Measurements from ENCODE around the gene KCNE1. TPM values are rescaled to one million over a fixed set of nuclear protein-coding genes. Genes with fewer than 3 reads are reported as not detected.

The KCNE1 gene
- total RNA-seq, 1 experiment from 2014 or later = 0.28 TPM

DNA sequence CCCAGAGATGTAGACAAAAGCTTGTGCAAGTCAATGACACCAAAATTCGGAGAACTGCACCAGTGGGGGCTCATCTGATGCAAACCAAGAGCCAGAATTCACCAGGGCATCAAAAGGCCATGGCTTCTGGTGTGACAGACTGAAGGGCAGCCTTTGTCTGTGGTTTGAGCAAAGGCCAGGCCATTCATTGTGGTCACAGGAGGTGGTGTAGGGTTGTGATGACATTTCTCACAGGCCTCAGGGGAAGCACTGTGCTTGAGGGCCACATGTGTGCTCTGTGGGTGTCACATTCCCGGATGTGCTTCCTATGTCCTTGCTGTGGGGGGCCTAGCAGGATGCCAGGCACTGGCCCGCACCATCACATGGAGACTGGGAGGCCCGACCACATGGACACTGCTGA lies 22.5 kb upstream of the KCNE1 start:
- Mint-ChIP-seq H3K9me3 (ENCODE audit: low read depth, unreplicated experiment) (no peaks in the 10 kb centered on the region), H3K36me3 (ENCODE audit: insufficient read depth, unreplicated experiment) (no peaks in the 10 kb centered on the region), H3K27ac (ENCODE audit: unreplicated experiment) (peak overlapping the region; percentile 68), H3K27me3 (ENCODE audit: unreplicated experiment) (no peaks in the 10 kb centered on the region), H3K4me3 (ENCODE audit: low read depth, unreplicated experiment) (no peak overlapping the region), H3K4me1 (ENCODE audit: low read depth, unreplicated experiment) (peaks cover 18% of the 10 kb centered on the region)
- TF ChIP-seq, protein P1, sequence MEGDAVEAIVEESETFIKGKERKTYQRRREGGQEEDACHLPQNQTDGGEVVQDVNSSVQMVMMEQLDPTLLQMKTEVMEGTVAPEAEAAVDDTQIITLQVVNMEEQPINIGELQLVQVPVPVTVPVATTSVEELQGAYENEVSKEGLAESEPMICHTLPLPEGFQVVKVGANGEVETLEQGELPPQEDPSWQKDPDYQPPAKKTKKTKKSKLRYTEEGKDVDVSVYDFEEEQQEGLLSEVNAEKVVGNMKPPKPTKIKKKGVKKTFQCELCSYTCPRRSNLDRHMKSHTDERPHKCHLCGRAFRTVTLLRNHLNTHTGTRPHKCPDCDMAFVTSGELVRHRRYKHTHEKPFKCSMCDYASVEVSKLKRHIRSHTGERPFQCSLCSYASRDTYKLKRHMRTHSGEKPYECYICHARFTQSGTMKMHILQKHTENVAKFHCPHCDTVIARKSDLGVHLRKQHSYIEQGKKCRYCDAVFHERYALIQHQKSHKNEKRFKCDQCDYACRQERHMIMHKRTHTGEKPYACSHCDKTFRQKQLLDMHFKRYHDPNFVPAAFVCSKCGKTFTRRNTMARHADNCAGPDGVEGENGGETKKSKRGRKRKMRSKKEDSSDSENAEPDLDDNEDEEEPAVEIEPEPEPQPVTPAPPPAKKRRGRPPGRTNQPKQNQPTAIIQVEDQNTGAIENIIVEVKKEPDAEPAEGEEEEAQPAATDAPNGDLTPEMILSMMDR (IDR thresholded peaks at IDR 0.05; ENCODE audit: unreplicated experiment) = no peak
- CTCF ChIA-PET = no interaction called here
- intact Hi-C loops (cut with micrococcal nuclease; ENCODE audit: unreplicated experiment) = no loop called here
- no peak for DNase-seq
- BruUV-seq (replicated peaks) = no TSS peak

DNA sequence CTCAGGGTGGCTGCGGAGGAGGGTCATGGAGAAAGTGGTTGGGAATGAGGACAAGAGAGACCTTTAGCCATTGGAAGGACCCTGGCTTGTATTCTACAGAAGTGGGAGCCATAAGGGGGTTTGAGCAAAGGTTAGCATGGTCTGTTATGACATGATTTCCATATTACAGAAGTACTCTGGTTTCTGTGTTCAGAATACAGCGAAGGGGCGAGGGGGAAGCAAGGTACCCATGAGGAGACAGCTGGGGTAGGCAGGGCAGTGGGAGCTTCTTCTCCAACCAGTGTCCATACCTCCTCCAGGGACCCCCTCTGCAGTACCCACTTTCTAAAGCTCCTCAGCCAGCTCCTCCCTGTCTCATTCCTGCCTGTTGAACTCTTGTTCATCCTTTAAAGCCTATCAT lies 21.9 kb upstream of the KCNE1 start:
- no TSS peak for BruUV-seq (replicated peaks)
- CTCF ChIA-PET = no interaction called here
- Mint-ChIP-seq H3K9me3 (ENCODE audit: low read depth, unreplicated experiment) (no peaks in the 10 kb centered on the region), H3K36me3 (ENCODE audit: insufficient read depth, unreplicated experiment) (no peaks in the 10 kb centered on the region), H3K27me3 (ENCODE audit: unreplicated experiment) (no peaks in the 10 kb centered on the region), H3K27ac (ENCODE audit: unreplicated experiment) (peak overlapping the region; percentile 68), H3K4me3 (ENCODE audit: low read depth, unreplicated experiment) (no peak overlapping the region), H3K4me1 (ENCODE audit: low read depth, unreplicated experiment) (peaks cover 18% of the 10 kb centered on the region)
- TF ChIP-seq, protein P1 (IDR thresholded peaks at IDR 0.05; ENCODE audit: unreplicated experiment) = no peak
- DNase-seq = no peak
- intact Hi-C loops (cut with micrococcal nuclease; ENCODE audit: unreplicated experiment) = no loop called here

DNA sequence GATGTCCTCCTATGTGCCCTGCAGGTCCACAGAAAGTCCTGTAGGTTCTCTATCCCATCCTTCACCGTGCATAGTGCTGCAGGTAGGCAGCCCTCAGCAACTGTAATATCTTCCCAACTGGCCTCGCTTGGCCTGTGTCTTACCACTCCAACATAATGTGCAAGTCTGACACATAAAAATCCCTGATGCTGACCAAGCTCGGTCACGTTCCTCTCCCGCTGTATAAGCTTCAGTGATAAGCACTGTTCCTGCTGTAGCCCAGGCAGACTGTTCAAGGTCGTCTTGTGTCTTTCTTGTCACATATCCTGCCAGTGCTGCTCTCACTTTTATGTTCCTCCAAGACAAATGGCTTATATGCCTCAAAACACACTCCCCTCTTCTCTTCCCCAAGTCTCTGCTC lies 19.4 kb upstream of the KCNE1 start:
- Mint-ChIP-seq H3K27me3 (ENCODE audit: unreplicated experiment) (no peaks in the 10 kb centered on the region), H3K27ac (ENCODE audit: unreplicated experiment) (no peak overlapping the region), H3K4me3 (ENCODE audit: low read depth, unreplicated experiment) (no peak overlapping the region), H3K9me3 (ENCODE audit: low read depth, unreplicated experiment) (no peaks in the 10 kb centered on the region), H3K4me1 (ENCODE audit: low read depth, unreplicated experiment) (peaks cover 10% of the 10 kb centered on the region), H3K36me3 (ENCODE audit: insufficient read depth, unreplicated experiment) (peaks cover 8% of the 10 kb centered on the region)
- intact Hi-C loops (cut with micrococcal nuclease; ENCODE audit: unreplicated experiment) = no loop called here
- CTCF ChIA-PET = interaction anchor here (0.7 to 1.2 kb wide), 2 partner anchors 12 to 14 kb away, joined by 3 read pairs; no protein-coding TSS in a partner anchor
- TF ChIP-seq, protein P1 (IDR thresholded peaks at IDR 0.05; ENCODE audit: unreplicated experiment) = no peak
- DNase-seq = no peak
- BruUV-seq (replicated peaks) = no TSS peak

DNA sequence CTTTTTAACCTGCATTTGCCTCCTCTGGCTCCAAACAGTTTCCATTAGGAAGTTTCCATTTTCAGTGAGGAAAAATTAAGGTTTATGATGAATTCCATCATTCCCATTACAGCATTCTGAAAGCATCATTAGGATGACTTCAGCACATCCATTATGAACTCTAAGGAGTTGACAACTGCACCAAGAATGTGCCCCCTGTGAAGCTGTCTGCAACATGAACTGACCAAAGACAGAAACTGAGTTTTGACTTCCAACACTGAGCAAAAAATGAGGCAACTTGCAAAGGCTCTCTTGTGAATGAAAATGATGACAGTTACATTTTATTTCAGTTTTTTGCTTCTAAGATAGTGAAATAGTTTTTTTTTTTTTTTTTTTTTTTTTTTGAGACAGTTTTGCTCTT lies 18.3 kb upstream of the KCNE1 start:
- no peak overlapping the region for H3K4me3 Mint-ChIP-seq (ENCODE audit: low read depth, unreplicated experiment)
- no peak overlapping the region for H3K27ac Mint-ChIP-seq (ENCODE audit: unreplicated experiment)
- no peaks in the 10 kb centered on the region for H3K9me3 Mint-ChIP-seq (ENCODE audit: low read depth, unreplicated experiment)
- TF ChIP-seq, protein P1 (IDR thresholded peaks at IDR 0.05; ENCODE audit: unreplicated experiment) = no peak
- intact Hi-C loops (cut with micrococcal nuclease; ENCODE audit: unreplicated experiment) = no loop called here
- CTCF ChIA-PET = no interaction called here
- H3K27me3 Mint-ChIP-seq (ENCODE audit: unreplicated experiment) = no peaks in the 10 kb centered on the region
- no TSS peak for BruUV-seq (replicated peaks)
- peaks cover 13% of the 10 kb centered on the region for H3K36me3 Mint-ChIP-seq (ENCODE audit: insufficient read depth, unreplicated experiment)
- no peak for DNase-seq
- H3K4me1 Mint-ChIP-seq (ENCODE audit: low read depth, unreplicated experiment) = peaks cover 10% of the 10 kb centered on the region

Measured in Calu3 (cell line).